OCI-M2 (cell line): ENCODE measurements around the gene ZBED2.
"Not testable (repeated sequence)": the region's sequence is repeated elsewhere in the genome, so short reads cannot be mapped to it uniquely, and the experiment has no call there.

ENCODE experiments used
- DNase-seq: peaks from one replicate; lab custom pipeline; 2025; ENCODE audit not compliant: unreplicated experiment; lab: John Stamatoyannopoulos, UW

The ZBED2 gene, protein sequence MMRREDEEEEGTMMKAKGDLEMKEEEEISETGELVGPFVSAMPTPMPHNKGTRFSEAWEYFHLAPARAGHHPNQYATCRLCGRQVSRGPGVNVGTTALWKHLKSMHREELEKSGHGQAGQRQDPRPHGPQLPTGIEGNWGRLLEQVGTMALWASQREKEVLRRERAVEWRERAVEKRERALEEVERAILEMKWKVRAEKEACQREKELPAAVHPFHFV

DNA sequence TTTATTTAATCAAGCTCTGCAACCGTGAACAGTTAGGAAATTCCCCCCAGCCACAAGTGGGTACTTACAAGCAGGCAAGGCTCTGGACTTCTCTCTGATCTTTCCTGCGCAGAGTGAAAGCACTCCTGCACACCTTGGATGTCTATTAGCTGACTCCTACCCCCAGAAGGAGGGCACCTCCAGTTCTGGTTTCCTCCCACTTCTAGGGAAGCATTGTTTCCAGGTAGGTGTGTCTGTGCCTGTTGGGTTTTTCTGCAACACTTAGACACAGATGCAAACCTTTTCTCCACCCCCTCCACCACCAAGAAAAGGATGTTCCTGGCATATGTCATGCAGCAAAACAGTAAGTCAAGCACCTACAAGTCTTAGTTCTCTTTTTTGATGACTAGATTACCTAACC, at the start of gene ZBED2:
TSS of gene ZBED2 (minus strand) at position 115 of the 400 bp plus-strand sequence. CDS start 1,145 bp downstream, outside the sequence.
- no peak for DNase-seq

DNA sequence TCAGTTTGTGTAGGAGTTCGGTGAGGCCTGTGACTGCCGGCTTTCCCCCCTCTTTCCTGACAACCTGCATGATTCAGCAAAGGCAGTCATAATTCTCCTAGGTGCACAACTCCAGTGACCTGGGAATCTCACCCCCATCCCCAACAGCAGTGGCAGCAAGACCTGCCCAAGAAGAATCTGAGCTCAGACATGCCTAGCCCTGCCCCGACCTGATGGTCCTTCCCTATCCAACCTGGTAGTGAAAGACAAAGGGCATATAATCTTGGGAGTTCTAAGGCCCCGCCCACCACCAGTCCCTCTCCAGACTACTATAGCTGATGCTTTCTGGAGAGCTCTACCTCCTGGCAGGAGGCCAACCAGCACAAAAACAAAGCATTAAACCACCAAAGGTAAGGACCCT, 44.2 kb upstream of the ZBED2 start:
- DNase-seq = no peak

DNA sequence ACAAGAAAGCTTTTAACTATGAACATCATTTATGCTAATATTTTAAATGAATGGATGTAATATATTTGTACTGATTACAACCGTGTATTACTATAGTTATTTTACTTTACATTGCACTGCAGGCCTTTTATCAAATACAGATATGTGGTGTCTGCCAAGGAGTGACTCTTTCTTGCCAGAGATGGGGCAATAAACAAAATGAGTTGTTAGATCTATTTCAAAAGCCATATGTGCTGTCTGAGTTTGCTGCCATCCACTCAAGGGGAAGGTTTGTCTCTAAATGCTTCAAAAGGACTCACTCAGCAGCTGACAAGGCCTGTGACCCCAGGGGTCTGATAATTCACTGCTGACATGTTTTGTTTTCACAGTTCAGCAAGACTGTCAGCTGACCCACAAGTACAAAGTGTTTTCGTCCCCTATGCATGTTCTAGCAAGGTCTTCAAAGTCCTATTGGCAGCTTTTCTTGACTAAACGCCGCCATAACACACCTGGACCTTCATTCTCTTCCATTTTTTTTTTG, 41.3 kb upstream of the ZBED2 start:
- no peak for DNase-seq

DNA sequence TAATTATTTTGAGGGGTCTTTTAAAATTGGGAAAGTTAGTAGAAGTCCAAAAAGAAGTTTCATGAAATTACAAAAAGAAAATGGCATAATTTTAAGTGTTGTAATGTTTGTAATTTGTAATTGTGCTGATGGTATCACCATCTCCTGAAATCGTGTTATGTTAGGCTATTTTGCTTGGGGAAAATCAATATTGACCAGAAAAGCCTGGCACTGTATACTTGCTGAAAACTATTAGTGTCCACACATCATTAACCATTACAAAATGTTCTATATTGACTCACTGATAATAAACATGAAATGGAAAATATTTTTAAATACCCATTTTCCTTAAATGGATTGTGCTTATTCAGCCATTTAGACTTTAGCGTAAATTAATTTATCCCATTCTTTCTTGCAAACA, 40.3 kb upstream of the ZBED2 start:
- no peak for DNase-seq

DNA sequence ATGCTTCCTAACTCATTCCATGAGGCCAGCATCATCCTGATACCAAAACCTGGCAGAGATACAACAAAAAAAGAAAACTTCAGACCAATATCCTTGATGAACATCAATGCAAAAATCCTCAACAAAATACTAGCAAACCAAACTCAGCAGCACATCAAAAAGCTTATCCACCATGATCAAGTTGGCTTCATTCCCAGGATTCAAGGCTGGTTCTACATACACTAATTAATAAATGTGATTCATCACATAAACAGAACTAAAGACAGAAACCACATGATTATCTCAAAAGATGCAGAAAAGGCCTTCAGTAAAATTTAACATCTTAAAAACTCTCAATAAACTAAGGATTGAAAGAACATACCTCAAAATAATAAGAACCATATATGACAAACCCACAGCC, 35.5 kb upstream of the ZBED2 start:
- DNase-seq = not testable (repeated sequence)

DNA sequence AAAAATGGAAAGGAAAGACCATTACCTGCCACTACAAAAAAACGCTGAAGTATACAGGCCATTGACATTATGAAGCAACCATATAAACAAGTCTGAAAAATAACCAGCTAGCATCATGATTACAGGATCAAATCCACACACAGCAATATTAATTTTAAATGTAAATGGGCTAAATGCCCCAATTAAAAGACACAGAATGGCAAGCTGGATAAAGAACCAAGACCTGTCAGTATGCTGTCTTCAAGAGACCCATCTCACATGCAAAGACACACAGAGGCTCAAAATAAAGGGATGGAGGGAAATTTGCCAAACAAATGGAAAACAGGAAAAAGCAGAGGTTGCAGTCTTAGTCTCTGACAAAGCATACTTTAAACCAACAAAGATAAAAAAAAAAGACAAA, 33.9 kb upstream of the ZBED2 start:
- DNase-seq = not testable (repeated sequence)

DNA sequence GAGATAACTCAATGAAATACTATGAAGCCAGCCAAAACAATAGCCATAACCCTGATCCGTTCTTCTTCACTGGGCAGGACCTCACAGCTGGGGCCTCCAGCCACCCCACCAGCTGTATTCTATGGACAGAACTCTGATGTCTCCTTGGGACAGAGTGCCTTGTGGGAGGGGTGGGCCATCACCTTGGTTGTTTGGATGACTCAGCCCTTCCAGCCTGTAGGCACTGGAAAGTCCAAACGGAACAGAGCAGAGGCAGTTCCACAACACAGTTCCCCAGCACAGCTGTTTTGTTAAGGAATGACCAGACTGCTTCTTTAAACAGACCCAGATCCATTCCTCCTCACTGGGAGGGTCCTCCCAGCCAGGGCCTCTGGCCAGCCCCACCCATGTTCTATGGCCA, 31.9 kb upstream of the ZBED2 start:
- no peak for DNase-seq

DNA sequence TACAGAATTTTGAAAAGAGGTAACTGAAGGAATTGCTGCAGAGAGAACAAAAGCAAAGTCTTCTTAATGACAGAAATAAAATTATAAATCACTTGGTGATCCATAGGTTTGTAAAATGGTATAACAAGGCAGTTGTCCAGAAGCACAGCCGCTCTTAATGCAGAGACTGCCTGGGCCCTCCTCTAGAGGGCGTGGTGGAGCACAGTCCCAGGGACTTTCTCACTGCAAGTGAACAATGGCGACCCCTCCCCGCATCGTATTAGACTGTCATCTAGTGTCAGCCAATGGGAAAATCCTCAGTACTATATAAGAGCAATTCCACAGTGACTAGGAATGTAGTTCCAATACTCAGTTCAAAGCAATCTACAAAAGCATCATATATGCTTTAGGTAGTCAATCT, 26.4 kb upstream of the ZBED2 start:
- no peak for DNase-seq

DNA sequence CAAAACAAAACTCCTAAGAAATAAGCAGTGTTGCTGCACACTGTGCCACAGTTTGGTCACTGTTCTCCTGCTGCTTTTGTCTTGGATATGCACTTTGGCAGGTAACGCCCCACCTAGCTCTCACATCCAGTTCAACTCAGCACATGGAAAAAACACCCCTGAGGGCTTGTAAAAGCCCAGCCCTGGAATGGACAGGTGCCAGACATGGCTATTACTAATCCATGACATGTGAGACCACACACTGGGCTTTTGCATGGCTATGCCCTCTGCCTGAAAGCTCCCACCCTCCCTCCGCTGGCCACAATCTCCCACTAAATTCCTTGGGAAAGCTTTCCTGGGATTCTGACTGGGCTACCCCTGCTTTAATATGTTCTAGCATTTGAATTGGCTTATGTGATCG, 24.7 kb upstream of the ZBED2 start:
- DNase-seq = no peak

DNA sequence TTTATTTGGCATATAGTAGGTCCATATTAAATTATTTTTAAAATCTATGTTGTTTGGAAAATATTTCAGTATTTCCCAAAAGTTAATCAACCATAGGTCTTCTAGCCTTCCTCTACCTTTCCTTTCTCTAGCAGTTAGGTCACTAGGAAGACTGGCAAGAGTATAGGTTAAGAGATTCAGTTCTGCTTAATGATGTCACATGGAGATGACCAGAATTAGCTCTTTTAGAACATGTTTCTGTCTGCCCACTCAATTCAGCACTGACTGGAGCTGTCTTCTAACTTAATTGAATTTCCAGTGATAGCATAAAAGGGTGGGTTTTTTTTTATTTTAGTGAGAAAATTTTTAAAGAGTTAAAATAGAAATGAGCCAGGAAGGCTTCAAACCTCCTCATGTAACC, 23.8 kb upstream of the ZBED2 start:
- no peak for DNase-seq

DNA sequence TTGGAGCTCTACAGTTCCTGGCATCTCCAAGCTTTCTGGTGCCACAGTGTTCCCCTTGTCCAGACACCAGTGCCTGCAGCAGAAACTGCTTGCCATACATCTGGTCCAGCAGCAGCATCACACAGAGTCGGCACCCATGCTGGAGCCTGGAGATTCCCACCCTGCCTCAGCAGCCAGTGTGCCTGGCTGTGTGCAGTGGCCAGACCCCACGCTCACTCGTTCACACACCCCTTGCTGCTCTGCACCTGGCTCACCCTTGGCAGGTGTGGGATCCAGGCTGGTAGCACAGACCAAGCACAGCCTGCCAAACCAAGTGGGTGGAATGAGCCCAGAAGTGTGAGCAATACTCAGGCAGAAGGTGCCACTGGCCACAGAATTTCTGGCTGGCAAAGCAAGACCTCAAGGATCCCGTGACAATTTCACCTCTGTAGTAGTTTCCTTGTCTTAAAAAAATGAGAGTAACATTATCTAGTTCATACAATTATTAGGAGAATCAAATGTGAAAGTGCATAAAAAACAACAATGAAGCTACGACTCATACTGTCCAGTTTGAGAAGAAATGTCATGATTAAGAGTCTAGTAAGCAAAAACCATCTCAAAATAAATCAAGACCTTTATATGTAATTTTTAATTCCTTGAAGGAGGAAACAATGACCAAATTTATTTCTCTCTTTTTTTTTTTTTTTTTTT, 22.9 kb upstream of the ZBED2 start:
- DNase-seq = no peak

DNA sequence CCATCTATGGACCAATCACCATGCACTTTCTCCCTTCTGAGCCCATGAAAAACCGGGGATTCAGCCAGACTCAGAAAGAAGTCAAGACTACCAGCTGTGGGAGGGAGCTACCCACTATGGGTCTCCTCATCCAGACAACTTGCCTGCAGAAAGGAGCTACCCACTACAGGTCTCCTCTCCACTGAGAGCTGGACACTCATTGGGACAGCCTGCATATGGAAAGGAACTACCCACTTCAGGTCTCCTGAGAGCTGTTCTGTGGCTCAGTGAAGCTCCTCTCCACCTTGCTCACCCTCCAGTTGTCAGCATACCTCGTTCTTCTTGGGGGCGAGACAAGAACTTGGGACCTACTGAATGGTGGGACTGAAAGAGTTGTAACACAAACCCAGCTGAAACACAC, 22.3 kb upstream of the ZBED2 start:
- no peak for DNase-seq

DNA sequence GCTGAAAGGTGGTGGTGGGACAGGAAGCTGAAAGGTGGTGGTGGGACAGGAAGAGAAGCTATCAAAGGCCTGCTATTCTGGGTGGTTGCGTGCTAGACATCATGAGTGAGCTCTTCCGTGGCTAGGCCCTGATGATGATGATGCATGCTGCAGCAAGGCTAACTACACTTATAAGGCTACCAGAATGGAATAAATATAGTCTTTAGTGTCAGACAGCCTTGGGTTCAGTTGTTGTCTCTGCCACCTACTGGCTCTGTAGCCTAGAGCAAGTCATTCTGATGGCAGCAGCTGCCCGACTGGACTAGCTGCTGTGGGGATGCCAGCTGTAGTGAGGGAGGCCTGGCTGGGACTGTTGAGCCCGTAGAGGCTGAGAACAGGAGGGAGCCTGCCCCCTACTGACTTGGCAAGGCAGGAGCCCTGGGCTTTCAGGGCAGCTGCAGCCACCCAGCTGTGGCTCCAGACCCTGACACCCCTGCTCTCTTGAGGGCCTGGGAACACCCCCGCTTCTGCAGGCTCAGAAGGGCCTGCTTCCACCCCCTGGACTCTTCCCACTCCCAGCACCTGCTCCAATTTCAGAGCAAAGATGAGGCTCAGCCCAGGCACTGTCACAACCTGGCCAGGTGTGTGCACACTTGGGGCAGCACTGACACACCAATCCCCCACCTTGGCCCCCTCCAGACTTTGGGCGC, 21.4 kb upstream of the ZBED2 start:
- DNase-seq = no peak

DNA sequence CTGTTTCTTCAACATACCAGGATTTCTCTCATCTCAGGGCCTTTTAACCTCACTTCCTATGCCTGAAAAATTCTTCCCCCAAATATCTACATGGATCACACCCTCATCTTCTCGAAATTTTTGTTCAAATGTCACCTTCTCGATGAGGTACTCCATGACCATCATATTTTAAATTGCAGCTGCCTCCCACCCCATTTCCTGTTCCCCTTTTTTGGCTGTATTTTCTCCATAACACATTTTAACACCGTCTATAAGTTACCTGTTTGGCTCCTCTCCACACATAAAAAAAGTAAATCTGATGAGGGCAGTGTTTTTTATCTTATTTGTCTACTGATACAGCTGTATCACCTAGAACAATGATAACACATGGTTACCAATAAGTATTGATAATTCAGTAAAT, 20.7 kb upstream of the ZBED2 start:
- DNase-seq = no peak

DNA sequence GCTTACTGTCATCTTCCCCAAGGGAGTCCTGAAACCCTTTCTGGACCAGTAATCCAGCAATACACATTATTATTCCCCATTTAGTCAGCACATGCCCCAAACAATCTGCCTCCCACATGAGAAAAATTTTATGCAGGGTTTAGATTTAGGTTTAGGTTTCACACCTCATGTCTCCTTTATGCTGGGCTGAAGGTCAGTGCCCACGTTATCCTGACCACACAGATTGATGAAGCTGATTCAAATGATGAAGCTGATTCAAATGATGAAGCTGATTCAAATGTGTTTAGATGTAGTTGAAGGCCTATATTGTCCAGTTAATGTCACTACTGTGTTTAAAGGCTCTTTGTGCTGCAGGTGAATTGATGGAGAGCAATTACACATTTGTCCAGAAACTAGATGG, 18.1 kb upstream of the ZBED2 start:
- DNase-seq = no peak

DNA sequence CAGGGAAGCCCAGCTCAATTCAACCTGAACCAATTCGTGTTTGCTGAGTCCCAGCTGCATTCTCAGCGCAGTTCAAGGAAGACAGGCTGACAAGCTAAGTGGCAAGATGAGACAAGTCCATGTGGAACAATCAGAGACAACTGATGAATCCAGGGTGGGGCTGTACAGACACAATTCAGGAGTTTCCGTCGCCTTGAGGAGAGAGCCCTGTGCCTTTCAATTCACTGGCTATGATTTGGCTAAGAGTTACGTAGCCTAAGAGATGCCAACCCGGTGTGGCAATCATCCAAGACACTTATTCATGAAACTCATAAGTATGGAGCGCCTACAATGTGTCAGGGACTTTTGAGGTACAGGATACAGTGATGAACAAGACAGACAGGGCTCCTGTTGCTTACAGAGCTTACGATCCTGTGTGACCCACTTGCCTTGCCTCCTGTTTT, 15.5 kb upstream of the ZBED2 start:
- no peak for DNase-seq

DNA sequence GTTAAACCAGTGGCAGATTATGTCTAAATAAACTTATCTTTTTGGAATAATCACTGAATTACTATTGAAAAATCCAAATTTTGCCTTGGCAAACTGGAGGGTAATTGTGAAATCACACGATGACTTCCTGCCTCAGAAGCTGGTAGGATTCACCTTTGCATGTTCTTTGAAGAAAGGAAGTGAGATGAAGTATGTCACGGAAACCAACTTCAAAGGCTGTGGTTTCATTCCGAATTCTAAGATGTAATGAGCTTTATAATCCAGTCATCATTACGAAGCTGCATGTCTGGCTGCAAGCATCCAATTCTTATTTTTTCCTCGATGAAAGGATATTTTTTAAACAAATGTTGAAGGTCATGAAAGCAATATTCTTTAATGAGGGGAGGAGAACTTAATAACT, 15.0 kb upstream of the ZBED2 start:
- DNase-seq = no peak

DNA sequence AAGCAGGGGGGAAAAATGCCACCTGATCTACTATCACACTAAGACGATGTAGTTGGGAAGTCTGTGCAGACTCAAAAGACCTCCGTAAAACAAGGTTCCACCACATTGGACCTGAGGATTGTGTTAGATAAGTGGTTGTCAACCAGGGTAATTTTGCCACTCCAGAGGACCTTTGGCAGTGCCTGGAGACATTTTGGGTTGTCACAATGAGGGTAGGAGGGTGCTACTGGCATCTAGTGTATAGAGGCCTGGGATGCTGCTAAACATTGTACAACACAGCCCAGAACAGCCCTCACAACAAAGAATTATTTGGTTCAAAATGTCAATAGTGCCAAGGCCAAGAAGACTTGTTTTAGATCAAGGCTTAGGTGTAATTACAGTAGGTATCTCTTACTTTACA, 14.6 kb upstream of the ZBED2 start:
- DNase-seq = no peak

DNA sequence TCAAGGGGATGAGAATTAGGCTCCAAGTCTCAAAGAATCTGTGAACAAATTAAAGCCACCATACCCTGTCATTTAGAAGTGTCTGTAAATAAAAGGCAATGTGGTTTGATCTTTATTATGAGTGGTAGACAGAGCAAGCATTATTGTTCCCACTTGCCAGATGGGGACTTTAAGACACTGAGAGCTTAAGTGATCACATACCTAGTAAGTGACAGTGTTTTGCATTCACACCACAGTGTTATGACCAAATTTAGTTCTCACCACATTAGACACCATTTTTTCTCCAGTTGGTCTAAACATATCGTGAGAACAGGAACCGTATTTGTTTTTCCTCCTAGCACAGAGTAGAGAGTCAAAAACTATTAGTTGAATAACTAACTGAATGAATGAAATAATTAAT, 13.2 kb upstream of the ZBED2 start:
- DNase-seq = no peak

DNA sequence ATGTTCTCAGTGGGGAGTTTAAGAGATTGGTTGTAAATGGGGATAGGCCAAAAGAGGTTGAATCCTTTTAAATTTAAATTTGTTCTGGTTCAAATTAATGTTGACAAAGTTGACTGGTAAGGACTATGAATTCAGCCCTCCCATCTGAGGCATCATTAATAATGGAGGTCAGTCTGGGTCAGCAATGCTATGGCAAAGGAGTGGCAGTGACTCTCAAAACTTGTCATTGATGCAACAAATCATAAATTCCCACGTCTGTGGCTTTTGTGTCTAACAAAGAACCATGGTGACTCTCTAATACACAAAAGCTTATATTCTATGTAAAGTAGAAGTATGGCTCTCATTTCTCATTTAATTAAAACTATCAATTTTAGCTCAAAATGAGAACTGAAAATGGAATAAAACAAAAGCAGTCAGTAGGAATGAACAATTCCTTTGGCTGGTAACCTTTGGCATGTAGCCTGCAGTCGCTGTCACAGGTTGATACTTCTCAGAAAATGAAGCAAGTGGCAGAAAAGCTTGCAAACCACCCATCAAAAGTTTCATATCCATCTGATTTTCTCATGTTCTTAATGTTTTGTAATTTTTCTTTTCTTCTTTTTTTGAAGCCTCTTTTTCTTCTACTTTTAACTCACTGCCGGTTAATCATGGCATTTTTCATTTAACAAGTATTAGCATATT, 12.2 kb upstream of the ZBED2 start:
- no peak for DNase-seq

DNA sequence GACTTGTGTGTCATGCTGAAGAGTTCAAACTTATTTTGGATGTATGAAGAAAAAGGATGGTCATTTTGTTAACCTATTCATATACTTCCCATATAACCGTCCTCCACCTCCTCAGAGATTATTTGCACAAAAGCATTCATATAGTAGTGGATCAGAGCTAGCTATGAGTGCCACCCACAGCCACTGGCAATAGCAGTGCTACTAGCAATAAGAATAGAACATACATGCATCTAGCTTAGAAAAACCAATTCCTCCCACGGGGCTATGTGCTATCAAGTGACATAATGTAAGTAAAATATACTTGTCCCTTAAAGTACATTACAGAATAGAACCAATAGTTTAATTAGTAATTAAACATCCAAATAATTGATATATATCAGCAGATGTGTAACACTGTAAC, 10.3 kb upstream of the ZBED2 start:
- DNase-seq = no peak

DNA sequence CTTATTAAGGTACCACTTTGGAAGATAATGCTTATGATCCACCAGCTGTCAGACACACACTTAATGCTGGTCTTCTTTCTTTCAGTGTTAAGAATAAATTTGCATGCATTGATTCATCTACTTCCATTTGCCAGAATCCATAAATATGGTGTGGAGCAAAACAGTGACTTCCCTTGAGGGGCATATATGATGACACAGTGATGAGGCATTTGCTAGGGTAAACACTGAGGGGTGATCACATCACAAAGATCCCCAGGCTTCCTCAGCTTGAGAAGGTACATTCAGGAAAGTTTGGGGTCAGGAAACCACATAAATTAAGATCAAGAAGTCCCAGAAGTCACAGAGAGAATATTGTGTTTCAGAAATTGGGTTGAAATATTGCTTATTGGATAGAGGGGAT, 9.9 kb upstream of the ZBED2 start:
- DNase-seq = no peak
